ENCODE data around the gene CDK19. TPM values are rescaled to one million over a fixed set of nuclear protein-coding genes. Genes with fewer than 3 reads are reported as not detected.

Gene CDK19
- total and polyA plus RNA-seq, 2 of the 13 experiments (the other 11 are each of a cell fraction or from before 2014, with no cell fraction given) = 13.4 to 27.0 TPM

GRCh38 chr6:110682460-110682853, 132.8 kb downstream of the CDK19 start (continued):
- TF ChIP-seq ZBTB25 (CRISPR knock-in tag; IDR thresholded peaks at IDR 0.05) = peak; percentile 34; the same call in 1 of the 2 replicates
- no peak for TF ChIP-seq SOX13 (IDR thresholded peaks at IDR 0.05)
- TF ChIP-seq SOX13 (CRISPR knock-in tag; conservative IDR thresholded peaks at IDR 0.05 in 1 of 2, IDR thresholded peaks at IDR 0.05 in 1 of 2) = no peak
- no peak for TF ChIP-seq REL (CRISPR knock-in tag; conservative IDR thresholded peaks at IDR 0.05)
- no peak for TF ChIP-seq MBD4 (IDR thresholded peaks at IDR 0.05; ENCODE audit: borderline replicate concordance, low read length)
- peak; percentile 25; the same call in 1 of the 2 replicates for TF ChIP-seq GATAD1 (CRISPR knock-in tag; IDR thresholded peaks at IDR 0.05)
- TF ChIP-seq ZFY (CRISPR knock-in tag; IDR thresholded peaks at IDR 0.05) = 0 out of 2 replicates have a peak, but pooled peaks have one; percentile 16
- no peak for TF ChIP-seq ZKSCAN5 (CRISPR knock-in tag; IDR thresholded peaks at IDR 0.05)
- TF ChIP-seq ARID5B (CRISPR knock-in tag; IDR thresholded peaks at IDR 0.05) = peak; percentile 56; the same call in 1 of the 2 replicates
- TF ChIP-seq HMGXB4 (CRISPR knock-in tag; IDR thresholded peaks at IDR 0.05; ENCODE audit: borderline replicate concordance in 1 of 2, low read depth in 1 of 2) = peak in 1 of 2 experiments; percentile 80; a peak in 2 of 4 replicates
- TF ChIP-seq SSRP1 (CRISPR knock-in tag; IDR thresholded peaks at IDR 0.05) = 0 out of 2 replicates have a peak, but pooled peaks have one; percentile 30
- TF ChIP-seq FOXJ3 (CRISPR knock-in tag; IDR thresholded peaks at IDR 0.05; ENCODE audit: borderline replicate concordance) = peak; percentile 30; the same call in 1 of the 2 replicates
- peak; percentile 53 for TF ChIP-seq RXRB (CRISPR knock-in tag; IDR thresholded peaks at IDR 0.05; ENCODE audit: borderline replicate concordance)
- peak; percentile 28; the same call in 1 of the 2 replicates for TF ChIP-seq ZNF331 (CRISPR knock-in tag; IDR thresholded peaks at IDR 0.05)
- TF ChIP-seq ZBTB2 (CRISPR knock-in tag; IDR thresholded peaks at IDR 0.05; ENCODE audit: low read depth) = no peak
- 0 out of 2 replicates have a peak, but pooled peaks have one; percentile 19 for TF ChIP-seq PRDM10 (CRISPR knock-in tag; IDR thresholded peaks at IDR 0.05; ENCODE audit: low read depth)

Measured in HepG2 (cell line).